ENCODE measurements around the gene ATP2C1.
"Not testable (repeated sequence)": the region's sequence is repeated elsewhere in the genome, so short reads cannot be mapped to it uniquely, and the experiment has no call there.

ATP2C1 gene, protein sequence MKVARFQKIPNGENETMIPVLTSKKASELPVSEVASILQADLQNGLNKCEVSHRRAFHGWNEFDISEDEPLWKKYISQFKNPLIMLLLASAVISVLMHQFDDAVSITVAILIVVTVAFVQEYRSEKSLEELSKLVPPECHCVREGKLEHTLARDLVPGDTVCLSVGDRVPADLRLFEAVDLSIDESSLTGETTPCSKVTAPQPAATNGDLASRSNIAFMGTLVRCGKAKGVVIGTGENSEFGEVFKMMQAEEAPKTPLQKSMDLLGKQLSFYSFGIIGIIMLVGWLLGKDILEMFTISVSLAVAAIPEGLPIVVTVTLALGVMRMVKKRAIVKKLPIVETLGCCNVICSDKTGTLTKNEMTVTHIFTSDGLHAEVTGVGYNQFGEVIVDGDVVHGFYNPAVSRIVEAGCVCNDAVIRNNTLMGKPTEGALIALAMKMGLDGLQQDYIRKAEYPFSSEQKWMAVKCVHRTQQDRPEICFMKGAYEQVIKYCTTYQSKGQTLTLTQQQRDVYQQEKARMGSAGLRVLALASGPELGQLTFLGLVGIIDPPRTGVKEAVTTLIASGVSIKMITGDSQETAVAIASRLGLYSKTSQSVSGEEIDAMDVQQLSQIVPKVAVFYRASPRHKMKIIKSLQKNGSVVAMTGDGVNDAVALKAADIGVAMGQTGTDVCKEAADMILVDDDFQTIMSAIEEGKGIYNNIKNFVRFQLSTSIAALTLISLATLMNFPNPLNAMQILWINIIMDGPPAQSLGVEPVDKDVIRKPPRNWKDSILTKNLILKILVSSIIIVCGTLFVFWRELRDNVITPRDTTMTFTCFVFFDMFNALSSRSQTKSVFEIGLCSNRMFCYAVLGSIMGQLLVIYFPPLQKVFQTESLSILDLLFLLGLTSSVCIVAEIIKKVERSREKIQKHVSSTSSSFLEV

DNA sequence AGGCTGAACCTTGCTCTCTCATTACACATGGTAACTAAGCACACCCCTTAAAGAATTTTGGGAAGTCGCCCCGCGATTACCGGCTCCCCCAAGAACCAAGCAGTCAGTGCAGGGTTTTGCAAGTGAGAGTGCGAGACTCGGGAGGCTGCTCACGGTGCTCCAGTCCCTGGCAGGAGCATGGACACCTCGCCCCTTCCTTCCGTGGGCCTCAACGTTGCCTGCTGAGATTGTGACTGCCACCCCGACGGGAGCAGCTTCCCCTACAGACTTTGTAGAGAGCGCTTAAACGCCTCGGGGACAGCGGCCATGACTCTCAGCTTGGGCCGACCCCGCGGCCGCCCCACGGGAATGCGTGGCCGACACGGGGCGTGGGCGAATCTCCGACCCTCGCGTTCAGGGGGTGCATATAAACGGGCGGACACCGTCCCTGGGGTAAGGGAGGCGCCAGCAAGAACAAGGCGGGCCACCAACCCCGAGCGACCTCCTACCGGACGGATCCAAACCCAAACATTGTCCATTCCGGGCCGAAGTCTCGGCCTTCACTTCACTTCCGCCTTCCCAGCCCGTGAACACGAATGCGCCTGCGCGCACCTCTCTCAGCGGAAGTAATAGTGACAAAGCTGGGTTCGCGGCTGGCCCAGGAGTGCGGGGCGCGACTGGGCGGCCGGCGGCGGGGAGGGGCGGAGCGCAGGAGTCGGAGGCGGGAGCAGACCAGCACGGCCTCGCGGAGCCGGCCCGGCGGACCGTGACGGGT is at the start of gene ATP2C1:
TSS of gene ATP2C1 (plus strand) at position 709 of the 754 bp plus-strand sequence. CDS start 686 bp downstream, outside the sequence.
- Histone ChIP-seq H3K4me1 (ENCODE audit: control insufficient read depth, insufficient read depth, low read length) (peaks cover 8% of the 10 kb centered on the region), H3K27me3 (ENCODE audit: control insufficient read depth, insufficient read depth, low read length) (no peaks in the 10 kb centered on the region), H3K27ac (ENCODE audit: low read depth, low read length) (peak within 1 kb of the TSS; percentile 93), H3K36me3 (ENCODE audit: control insufficient read depth, insufficient read depth, low read length) (no peaks in the 10 kb centered on the region), H3K9ac (ENCODE audit: low read length) (peak within 1 kb of the TSS; percentile 85), H3K4me3 (ENCODE audit: low read length) (peak within 1 kb of the TSS; percentile 96)

DNA sequence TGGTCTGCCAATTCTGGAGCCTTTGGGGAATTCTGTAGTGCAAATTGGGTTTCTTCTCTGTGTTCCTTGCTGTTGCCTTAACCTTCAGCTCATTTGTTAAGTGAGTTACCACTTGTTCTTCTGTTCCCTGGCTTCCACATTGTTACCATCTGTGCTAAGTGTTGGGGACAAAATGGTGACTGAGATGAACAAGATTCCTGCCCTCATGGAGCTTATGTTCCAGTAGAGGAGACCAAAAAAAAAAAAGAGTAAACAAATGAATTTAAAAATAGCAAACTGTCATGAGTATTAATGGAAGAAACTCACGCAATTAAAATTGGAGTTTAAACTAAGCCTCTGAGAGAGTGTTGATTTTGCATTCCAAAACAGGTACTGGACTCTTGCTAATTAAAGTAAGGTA is 49.4 kb upstream of the ATP2C1 start:
- H3K27ac ChIP-seq (ENCODE audit: low read depth, low read length) = no peak overlapping the region
- no peaks in the 10 kb centered on the region for H3K36me3 ChIP-seq (ENCODE audit: control insufficient read depth, insufficient read depth, low read length)
- no peak overlapping the region for H3K9ac ChIP-seq (ENCODE audit: low read length)
- H3K27me3 ChIP-seq (ENCODE audit: control insufficient read depth, insufficient read depth, low read length) = no peaks in the 10 kb centered on the region
- peaks cover 3% of the 10 kb centered on the region for H3K4me1 ChIP-seq (ENCODE audit: control insufficient read depth, insufficient read depth, low read length)
- no peak overlapping the region for H3K4me3 ChIP-seq (ENCODE audit: low read length)

DNA sequence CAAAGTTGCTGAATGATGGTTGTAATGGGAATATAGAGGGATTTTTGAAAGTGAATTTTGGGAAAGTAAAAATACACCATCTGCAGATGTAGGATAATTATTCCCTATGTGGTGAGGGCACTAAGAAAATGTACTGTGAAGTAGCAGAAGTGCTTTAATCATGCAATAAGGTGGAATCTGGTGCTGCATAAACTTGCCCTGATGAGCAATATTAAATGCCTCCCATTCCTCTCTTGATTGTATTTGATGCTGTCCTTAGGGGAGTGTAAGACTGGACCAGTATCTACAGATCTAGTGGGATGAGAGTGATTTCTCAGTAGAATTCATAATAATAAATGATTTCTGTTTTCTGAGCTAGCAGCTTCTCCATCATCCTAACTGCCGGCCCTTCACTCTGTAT is 47.7 kb upstream of the ATP2C1 start:
- Histone ChIP-seq H3K27me3 (ENCODE audit: control insufficient read depth, insufficient read depth, low read length) (no peaks in the 10 kb centered on the region), H3K27ac (ENCODE audit: low read depth, low read length) (no peak overlapping the region), H3K9ac (ENCODE audit: low read length) (no peak overlapping the region), H3K4me3 (ENCODE audit: low read length) (no peak overlapping the region), H3K4me1 (ENCODE audit: control insufficient read depth, insufficient read depth, low read length) (no peaks in the 10 kb centered on the region), H3K36me3 (ENCODE audit: control insufficient read depth, insufficient read depth, low read length) (no peaks in the 10 kb centered on the region)

DNA sequence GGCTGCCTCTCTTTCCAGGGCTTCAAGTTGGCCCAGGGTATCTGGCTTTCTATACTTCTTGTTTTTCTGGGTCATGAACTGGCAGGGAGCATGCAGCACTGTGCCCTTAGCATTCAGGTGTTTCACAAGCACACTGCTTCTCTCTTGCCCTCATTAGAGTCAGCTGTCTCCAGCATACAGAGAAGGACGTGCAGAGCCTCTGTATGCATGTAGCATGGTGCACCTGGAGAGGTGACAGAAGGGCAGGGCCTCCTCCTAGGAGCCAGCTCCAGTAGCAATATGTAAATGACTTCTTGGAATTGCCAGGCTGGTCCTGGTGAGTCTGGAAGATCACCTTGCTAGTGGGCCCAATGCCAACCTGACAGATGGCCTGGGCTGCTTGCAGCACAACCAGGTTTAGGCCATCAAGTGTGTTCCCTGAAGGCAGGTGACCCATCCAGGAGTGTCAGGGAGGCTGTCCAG is 44.8 kb upstream of the ATP2C1 start:
- H3K36me3 ChIP-seq (ENCODE audit: control insufficient read depth, insufficient read depth, low read length) = no peaks in the 10 kb centered on the region
- no peak overlapping the region for H3K27ac ChIP-seq (ENCODE audit: low read depth, low read length)
- no peak overlapping the region for H3K9ac ChIP-seq (ENCODE audit: low read length)
- no peaks in the 10 kb centered on the region for H3K27me3 ChIP-seq (ENCODE audit: control insufficient read depth, insufficient read depth, low read length)
- H3K4me3 ChIP-seq (ENCODE audit: low read length) = no peak overlapping the region
- H3K4me1 ChIP-seq (ENCODE audit: control insufficient read depth, insufficient read depth, low read length) = no peaks in the 10 kb centered on the region

DNA sequence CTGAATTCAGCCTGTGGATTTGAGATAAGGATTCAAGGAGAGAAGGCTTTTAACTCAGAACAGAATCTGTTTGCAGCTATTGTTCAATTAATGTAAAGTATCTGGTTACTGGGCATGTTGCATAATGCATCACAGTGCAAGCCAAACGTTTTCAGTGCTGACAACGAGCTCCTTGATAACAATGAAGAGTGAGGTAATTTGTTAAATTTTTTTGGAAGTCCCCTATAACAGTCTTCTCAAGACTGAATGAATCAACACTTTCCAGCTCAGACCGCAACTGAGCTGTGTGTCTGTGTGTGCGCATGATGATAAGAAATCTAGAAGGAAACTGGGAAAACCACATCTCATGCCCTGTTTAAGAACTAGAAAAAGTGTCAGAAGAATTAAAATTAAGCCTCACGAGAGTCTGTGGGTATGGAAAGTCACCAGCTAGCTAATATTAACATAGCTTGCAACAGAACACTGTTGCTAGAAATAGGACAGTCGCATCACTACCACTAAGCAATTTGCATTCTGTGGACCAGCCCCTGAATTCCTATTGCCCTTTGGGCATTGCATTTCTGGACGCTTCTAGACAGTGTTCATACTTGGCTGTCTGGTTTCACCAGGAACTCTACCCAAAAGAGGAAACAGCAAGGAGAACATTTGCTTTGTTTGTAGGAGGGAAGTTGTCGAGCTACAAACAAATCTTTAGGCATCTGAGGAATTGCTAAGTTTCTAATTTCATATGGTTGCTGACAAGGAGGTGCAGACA is 43.7 kb upstream of the ATP2C1 start:
- H3K4me3 ChIP-seq (ENCODE audit: low read length) = no peak overlapping the region

DNA sequence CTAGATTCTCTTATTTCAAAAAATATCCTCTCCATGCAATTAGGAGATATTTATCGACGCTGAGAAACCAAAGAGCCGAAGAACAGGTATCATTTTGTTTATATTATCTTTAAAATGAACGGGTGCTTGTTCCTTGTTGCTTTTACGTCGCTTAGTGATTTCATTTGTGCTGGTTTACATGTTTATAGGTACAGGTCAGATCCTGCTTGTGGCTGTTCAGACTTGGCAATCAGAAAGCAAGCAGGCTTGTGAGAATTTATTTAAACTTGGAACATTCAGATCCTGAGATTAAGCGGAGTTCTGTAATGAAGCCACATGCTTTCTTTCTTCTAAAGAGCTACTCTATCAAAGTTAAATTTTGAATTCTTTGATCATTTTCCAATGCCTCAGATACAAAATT is 43.0 kb upstream of the ATP2C1 start:
- Histone ChIP-seq H3K4me3 (ENCODE audit: low read length) (no peak overlapping the region), H3K4me1 (ENCODE audit: control insufficient read depth, insufficient read depth, low read length) (no peaks in the 10 kb centered on the region), H3K9ac (ENCODE audit: low read length) (no peak overlapping the region), H3K36me3 (ENCODE audit: control insufficient read depth, insufficient read depth, low read length) (no peaks in the 10 kb centered on the region), H3K27me3 (ENCODE audit: control insufficient read depth, insufficient read depth, low read length) (no peaks in the 10 kb centered on the region), H3K27ac (ENCODE audit: low read depth, low read length) (no peak overlapping the region)

More for the DNA sequence above, 43.7 kb upstream of the ATP2C1 start:
- H3K27me3 ChIP-seq (ENCODE audit: control insufficient read depth, insufficient read depth, low read length) = no peaks in the 10 kb centered on the region
- H3K27ac ChIP-seq (ENCODE audit: low read depth, low read length) = no peak overlapping the region
- no peak overlapping the region for H3K9ac ChIP-seq (ENCODE audit: low read length)
- no peaks in the 10 kb centered on the region for H3K4me1 ChIP-seq (ENCODE audit: control insufficient read depth, insufficient read depth, low read length)
- H3K36me3 ChIP-seq (ENCODE audit: control insufficient read depth, insufficient read depth, low read length) = no peaks in the 10 kb centered on the region

DNA sequence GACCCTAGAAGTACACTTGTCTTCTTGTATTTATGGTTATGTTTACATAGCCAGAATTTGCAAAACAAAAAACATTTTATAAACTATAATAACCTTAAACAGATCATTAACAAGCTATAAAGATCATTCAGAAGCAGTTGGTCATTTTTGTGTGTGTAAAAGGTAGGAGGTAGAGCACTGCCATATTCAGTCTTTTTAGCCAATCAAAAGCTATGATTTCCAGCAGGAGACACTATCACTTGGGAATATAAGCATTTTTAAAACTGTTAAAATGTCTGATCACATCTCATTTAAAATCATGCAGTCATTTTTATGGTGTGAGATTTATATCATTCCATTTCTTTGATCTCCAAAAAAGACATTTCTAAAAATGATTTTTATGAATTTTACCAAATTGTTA is 42.6 kb upstream of the ATP2C1 start:
- no peaks in the 10 kb centered on the region for H3K27me3 ChIP-seq (ENCODE audit: control insufficient read depth, insufficient read depth, low read length)
- H3K9ac ChIP-seq (ENCODE audit: low read length) = no peak overlapping the region
- no peak overlapping the region for H3K4me3 ChIP-seq (ENCODE audit: low read length)
- no peak overlapping the region for H3K27ac ChIP-seq (ENCODE audit: low read depth, low read length)
- H3K36me3 ChIP-seq (ENCODE audit: control insufficient read depth, insufficient read depth, low read length) = no peaks in the 10 kb centered on the region
- no peaks in the 10 kb centered on the region for H3K4me1 ChIP-seq (ENCODE audit: control insufficient read depth, insufficient read depth, low read length)

DNA sequence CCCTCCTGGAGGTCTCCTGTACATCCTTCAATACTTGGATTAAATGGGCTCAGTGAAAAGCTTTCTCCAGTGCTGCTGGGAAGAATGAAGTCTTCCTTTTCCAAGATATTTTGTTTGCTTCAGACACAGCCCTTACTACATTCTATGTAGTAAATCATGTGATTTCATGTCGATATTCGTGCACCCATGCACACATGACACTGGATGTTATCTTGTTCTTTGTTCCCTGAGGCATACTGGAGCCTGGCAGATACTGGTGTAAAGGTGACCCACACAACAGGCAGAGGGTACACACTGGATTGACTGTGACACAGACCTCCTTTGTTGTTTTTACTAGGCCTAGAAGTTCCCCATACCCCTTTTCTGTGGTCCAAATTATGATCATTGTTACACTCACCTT is 40.3 kb upstream of the ATP2C1 start:
- H3K4me3 ChIP-seq (ENCODE audit: low read length) = no peak overlapping the region

DNA sequence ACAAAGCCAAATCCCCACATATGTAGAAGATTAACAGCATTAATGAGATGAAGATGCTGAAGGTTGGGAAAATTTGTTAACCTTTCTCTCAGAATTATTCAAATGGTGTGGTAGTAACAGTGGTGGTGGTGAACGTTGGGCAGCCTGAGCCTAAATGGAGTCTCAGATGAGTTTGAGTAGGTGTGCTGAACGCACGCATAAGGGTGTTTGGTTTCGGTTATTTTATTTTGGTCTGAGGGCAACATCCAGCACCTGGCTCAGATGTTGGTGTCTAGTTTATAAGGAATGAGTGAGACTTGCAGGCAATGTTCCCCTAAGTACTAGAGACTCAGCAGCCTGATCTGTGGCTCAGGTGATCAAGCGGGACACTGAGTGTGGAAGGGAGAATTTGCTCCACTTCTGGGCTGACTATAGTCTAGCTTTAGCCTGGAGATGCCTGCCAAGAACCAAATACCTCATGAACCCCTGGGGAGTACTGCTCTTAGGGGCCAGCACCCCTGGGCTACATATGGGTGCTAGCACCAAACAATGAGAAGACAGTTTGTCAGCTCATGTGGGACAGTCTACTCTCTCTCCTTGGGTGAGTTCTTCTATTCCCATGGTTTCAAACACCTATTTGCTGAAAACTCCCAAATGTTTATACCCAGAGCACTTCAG is 39.5 kb upstream of the ATP2C1 start:
- Histone ChIP-seq H3K27me3 (ENCODE audit: control insufficient read depth, insufficient read depth, low read length) (no peaks in the 10 kb centered on the region), H3K27ac (ENCODE audit: low read depth, low read length) (no peak overlapping the region), H3K9ac (ENCODE audit: low read length) (no peak overlapping the region), H3K4me3 (ENCODE audit: low read length) (no peak overlapping the region), H3K36me3 (ENCODE audit: control insufficient read depth, insufficient read depth, low read length) (no peaks in the 10 kb centered on the region), H3K4me1 (ENCODE audit: control insufficient read depth, insufficient read depth, low read length) (no peaks in the 10 kb centered on the region)

More for the DNA sequence above, 40.3 kb upstream of the ATP2C1 start:
- Histone ChIP-seq H3K36me3 (ENCODE audit: control insufficient read depth, insufficient read depth, low read length) (no peaks in the 10 kb centered on the region), H3K9ac (ENCODE audit: low read length) (no peak overlapping the region), H3K27me3 (ENCODE audit: control insufficient read depth, insufficient read depth, low read length) (no peaks in the 10 kb centered on the region), H3K4me1 (ENCODE audit: control insufficient read depth, insufficient read depth, low read length) (no peaks in the 10 kb centered on the region), H3K27ac (ENCODE audit: low read depth, low read length) (no peak overlapping the region)

DNA sequence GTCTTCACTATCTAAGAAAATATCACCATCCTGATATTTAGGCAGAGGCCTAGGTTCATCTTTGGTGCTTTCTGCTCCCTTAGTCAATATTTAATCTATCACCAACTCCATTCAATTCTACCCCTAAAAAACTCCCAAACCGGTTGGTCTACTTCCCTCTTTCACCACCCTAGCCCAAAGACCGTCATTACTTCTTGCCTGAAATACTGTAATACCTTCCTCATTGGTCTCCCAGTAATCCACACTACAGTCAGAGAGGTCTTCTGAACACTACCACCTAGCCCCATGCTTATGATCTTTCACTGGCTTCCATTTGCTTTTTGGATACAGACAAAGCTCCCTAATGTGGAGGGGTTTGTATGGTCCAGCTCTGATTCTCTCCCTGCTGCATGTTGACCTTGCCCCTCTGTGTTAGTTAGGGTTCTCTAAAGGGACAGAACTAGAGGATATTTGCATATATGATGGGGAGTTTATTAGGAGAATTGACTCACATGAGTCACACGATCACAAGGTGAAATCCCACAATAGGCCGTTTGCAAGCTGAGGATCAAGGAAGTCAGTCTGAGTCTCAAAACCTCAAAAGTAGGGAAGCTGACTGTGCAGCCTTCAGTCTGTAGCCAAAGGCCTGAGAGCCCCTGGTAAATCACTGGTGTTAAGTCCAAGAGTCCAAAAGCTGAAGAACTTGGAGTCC is 36.4 kb upstream of the ATP2C1 start:
- Histone ChIP-seq H3K9ac (ENCODE audit: low read length) (no peak overlapping the region), H3K27me3 (ENCODE audit: control insufficient read depth, insufficient read depth, low read length) (no peaks in the 10 kb centered on the region), H3K4me1 (ENCODE audit: control insufficient read depth, insufficient read depth, low read length) (no peaks in the 10 kb centered on the region), H3K4me3 (ENCODE audit: low read length) (no peak overlapping the region), H3K36me3 (ENCODE audit: control insufficient read depth, insufficient read depth, low read length) (no peaks in the 10 kb centered on the region), H3K27ac (ENCODE audit: low read depth, low read length) (no peak overlapping the region)

DNA sequence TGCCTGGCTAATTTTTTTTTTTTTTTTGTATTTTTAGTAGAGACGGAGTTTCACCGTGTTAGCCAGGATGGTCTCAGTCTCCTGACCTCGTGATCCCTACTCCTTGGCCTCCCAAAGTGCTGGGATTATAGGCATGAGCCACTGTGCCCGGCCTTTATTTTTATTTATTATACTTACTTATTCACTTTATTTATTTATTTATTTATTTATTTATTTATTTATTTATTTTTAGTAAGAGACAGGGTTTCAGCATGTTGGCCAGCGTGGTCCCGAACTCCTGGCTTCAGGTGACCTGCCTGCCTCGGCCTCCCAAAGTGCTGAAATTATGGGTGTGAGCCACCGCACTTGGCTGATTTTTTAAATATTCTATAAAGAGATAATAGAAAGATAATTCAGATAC is 31.8 kb upstream of the ATP2C1 start:
- H3K27me3 ChIP-seq (ENCODE audit: control insufficient read depth, insufficient read depth, low read length); H3K9ac ChIP-seq (ENCODE audit: low read length); H3K27ac ChIP-seq (ENCODE audit: low read depth, low read length); H3K36me3 ChIP-seq (ENCODE audit: control insufficient read depth, insufficient read depth, low read length); H3K4me1 ChIP-seq (ENCODE audit: control insufficient read depth, insufficient read depth, low read length); H3K4me3 ChIP-seq (ENCODE audit: low read length): not testable (repeated sequence)

Data from rectal smooth muscle tissue (tissue), 1 donor.